BLaER1 (cell line): Measurements from ENCODE around the gene SEMA6A.

Source experiments
- H3K27ac ChIP-seq: shearing (Covaris generic); formaldehyde crosslinking; 2 replicates; pipeline ENCODE4 v1.8.1; 2022
- H3K27me3 ChIP-seq: shearing (Covaris generic); formaldehyde crosslinking; 2 replicates; pipeline ENCODE4 v1.8.1; 2022
- H3K36me3 ChIP-seq: shearing (Covaris generic); formaldehyde crosslinking; 2 replicates; pipeline ENCODE4 v1.8.1; 2022
- H3K4me1 ChIP-seq: shearing (Covaris generic); formaldehyde crosslinking; 2 replicates; pipeline ENCODE4 v1.8.1; 2022
- H3K4me2 ChIP-seq: shearing (Covaris generic); formaldehyde crosslinking; 2 replicates; pipeline ENCODE4 v1.8.1; 2022
- H3K4me3 ChIP-seq: shearing (Covaris generic); formaldehyde crosslinking; 2 replicates; pipeline ENCODE4 v1.8.1; 2022
- H3K9ac ChIP-seq: shearing (Covaris generic); formaldehyde crosslinking; 2 replicates; pipeline ENCODE4 v1.8.1; 2022
- H3K9me3 ChIP-seq: shearing (Covaris generic); formaldehyde crosslinking; 2 replicates; pipeline ENCODE4 v1.8.1; 2022
- H4K20me1 ChIP-seq: shearing (Covaris generic); formaldehyde crosslinking; 2 replicates; pipeline ENCODE4 v1.8.1; 2022
- Cebpa-rat ChIP-seq: shearing (Covaris generic); IDR thresholded peaks from 2 replicates; pipeline ENCODE4 v1.8.1; 2022

The SEMA6A gene

GRCh38 chr5:116444373-116445295 lies 130.0 kb downstream of the SEMA6A start:
- Histone ChIP-seq H3K27me3 (no peaks in the 10 kb centered on the region), H3K36me3 (peaks cover 16% of the 10 kb centered on the region), H3K4me3 (no peak overlapping the region), H3K27ac (no peak overlapping the region), H4K20me1 (no peaks in the 10 kb centered on the region), H3K4me1 (peaks cover 28% of the 10 kb centered on the region), H3K9ac (no peak overlapping the region), H3K9me3 (peaks cover 14% of the 10 kb centered on the region), H3K4me2 (no peak overlapping the region)
- no peak for TF ChIP-seq Cebpa-rat

GRCh38 chr5:116442931-116443551 lies 131.6 kb downstream of the SEMA6A start:
- no peak for TF ChIP-seq Cebpa-rat
- Histone ChIP-seq H3K27me3 (no peaks in the 10 kb centered on the region), H3K27ac (no peak overlapping the region), H3K4me1 (peaks cover 44% of the 10 kb centered on the region), H4K20me1 (no peaks in the 10 kb centered on the region), H3K36me3 (peaks cover 16% of the 10 kb centered on the region), H3K9me3 (peaks cover 14% of the 10 kb centered on the region), H3K9ac (no peak overlapping the region), H3K4me3 (no peak overlapping the region), H3K4me2 (no peak overlapping the region)

GRCh38 chr5:116442095-116442534 lies 132.5 kb downstream of the SEMA6A start:
- Histone ChIP-seq H3K4me1 (peaks cover 54% of the 10 kb centered on the region), H3K9ac (no peak overlapping the region), H3K4me3 (no peak overlapping the region), H3K27me3 (no peaks in the 10 kb centered on the region), H3K9me3 (peaks cover 9% of the 10 kb centered on the region), H3K4me2 (no peak overlapping the region), H3K27ac (no peak overlapping the region), H4K20me1 (no peaks in the 10 kb centered on the region), H3K36me3 (peaks cover 10% of the 10 kb centered on the region)
- TF ChIP-seq Cebpa-rat: no peak

- H3K4me2 ChIP-seq: peak overlapping the region; percentile 92
These were observed 133.4 kb downstream of the SEMA6A start for GRCh38 chr5:116441223-116441622.

GRCh38 chr5:116440457-116441001 lies 134.1 kb downstream of the SEMA6A start:
- Histone ChIP-seq H3K4me1 (peaks cover 65% of the 10 kb centered on the region), H3K4me3 (no peak overlapping the region), H3K27me3 (no peaks in the 10 kb centered on the region), H3K9me3 (no peaks in the 10 kb centered on the region), H3K27ac (peak overlapping the region; percentile 25; the same call in 1 of the 2 replicates), H3K9ac (no peak overlapping the region), H3K36me3 (no peaks in the 10 kb centered on the region), H3K4me2 (peak overlapping the region; percentile 92), H4K20me1 (no peaks in the 10 kb centered on the region)
- TF ChIP-seq Cebpa-rat: no peak

More at GRCh38 chr5:116441223-116441622, 133.4 kb downstream of the SEMA6A start:
- Histone ChIP-seq H3K4me3 (no peak overlapping the region), H3K9me3 (peaks cover under 1% of the 10 kb centered on the region; the same call in 1 of the 2 replicates), H3K4me1 (peaks cover 62% of the 10 kb centered on the region), H3K27me3 (no peaks in the 10 kb centered on the region), H4K20me1 (no peaks in the 10 kb centered on the region), H3K27ac (peak overlapping the region; percentile 25; the same call in 1 of the 2 replicates), H3K9ac (no peak overlapping the region), H3K36me3 (peaks cover under 1% of the 10 kb centered on the region; the same call in 1 of the 2 replicates)
- TF ChIP-seq Cebpa-rat: no peak

- TF ChIP-seq Cebpa-rat: no peak
- peaks cover 65% of the 10 kb centered on the region for H3K4me1 ChIP-seq
These were observed 134.7 kb downstream of the SEMA6A start for GRCh38 chr5:116439905-116440304.

GRCh38 chr5:116438979-116439554 lies 135.6 kb downstream of the SEMA6A start:
- H3K27ac ChIP-seq: peak overlapping the region; percentile 80
- H4K20me1 ChIP-seq: no peaks in the 10 kb centered on the region
- H3K4me3 ChIP-seq: peak overlapping the region; percentile 43; the same call in 1 of the 2 replicates
- TF ChIP-seq Cebpa-rat: no peak
- peaks cover 65% of the 10 kb centered on the region for H3K4me1 ChIP-seq
- H3K4me2 ChIP-seq: peak overlapping the region; percentile 92
- H3K27me3 ChIP-seq: no peaks in the 10 kb centered on the region
- H3K9me3 ChIP-seq: peaks cover 13% of the 10 kb centered on the region; the same call in 1 of the 2 replicates
- peak overlapping the region; percentile 69 for H3K9ac ChIP-seq
- no peaks in the 10 kb centered on the region for H3K36me3 ChIP-seq

More at GRCh38 chr5:116439905-116440304, 134.7 kb downstream of the SEMA6A start:
- no peak overlapping the region for H3K9ac ChIP-seq
- no peak overlapping the region for H3K27ac ChIP-seq
- peak overlapping the region; percentile 92 for H3K4me2 ChIP-seq
- H3K9me3 ChIP-seq: peaks cover 6% of the 10 kb centered on the region; the same call in 1 of the 2 replicates
- no peaks in the 10 kb centered on the region for H3K36me3 ChIP-seq
- H3K27me3 ChIP-seq: no peaks in the 10 kb centered on the region
- H4K20me1 ChIP-seq: no peaks in the 10 kb centered on the region
- no peak overlapping the region for H3K4me3 ChIP-seq

GRCh38 chr5:116437922-116438578 lies 136.6 kb downstream of the SEMA6A start:
- H3K27me3 ChIP-seq: no peaks in the 10 kb centered on the region
- H3K27ac ChIP-seq: peak overlapping the region; percentile 80
- no peak overlapping the region for H3K4me3 ChIP-seq
- peak overlapping the region; percentile 92 for H3K4me2 ChIP-seq
- peaks cover 65% of the 10 kb centered on the region for H3K4me1 ChIP-seq
- H3K9ac ChIP-seq: peak overlapping the region; percentile 69; the same call in 1 of the 2 replicates
- H3K36me3 ChIP-seq: no peaks in the 10 kb centered on the region
- no peak for TF ChIP-seq Cebpa-rat
- H3K9me3 ChIP-seq: peaks cover 14% of the 10 kb centered on the region; the same call in 1 of the 2 replicates
- no peaks in the 10 kb centered on the region for H4K20me1 ChIP-seq

- Histone ChIP-seq H3K27ac (no peak overlapping the region; the same call in 1 of the 2 replicates), H3K36me3 (no peaks in the 10 kb centered on the region), H4K20me1 (no peaks in the 10 kb centered on the region), H3K4me1 (peaks cover 63% of the 10 kb centered on the region), H3K9me3 (peaks cover 14% of the 10 kb centered on the region; the same call in 1 of the 2 replicates), H3K4me2 (peak overlapping the region; percentile 30), H3K4me3 (no peak overlapping the region), H3K27me3 (no peaks in the 10 kb centered on the region), H3K9ac (no peak overlapping the region)
- TF ChIP-seq Cebpa-rat: no peak
These were observed 137.3 kb downstream of the SEMA6A start for GRCh38 chr5:116437351-116437705.
